NCI-H1092 (cell line): ENCODE measurements around the gene DRAM2.
A peak's percentile ranks its signal among the peaks of the same experiment; 100 is the strongest.

ENCODE experiments used
- DNase-seq: peaks from one replicate; lab custom pipeline; 2025; lab: John Stamatoyannopoulos, UW

DRAM2 gene

GRCh38 chr1:111139956-111140679 is at the start of gene DRAM2, which contains the start of gene CEPT1:
Gene DRAM2, minus strand, starts transcription at chr1:111140093. Its CDS starts 8,539 bp downstream, at chr1:111131554.
Gene CEPT1, plus strand, starts transcription at chr1:111140223. Its CDS starts 7,492 bp downstream, at chr1:111147715.
- DNase-seq = peak; percentile 93

- no peak for DNase-seq
Observed at GRCh38 chr1:111184663-111185062, 44.8 kb upstream of the DRAM2 start.

GRCh38 chr1:111183308-111184069 is 43.6 kb upstream of the DRAM2 start:
- no peak for DNase-seq

- no peak for DNase-seq
Observed at GRCh38 chr1:111182052-111182451, 42.2 kb upstream of the DRAM2 start.

GRCh38 chr1:111179968-111180533 is 40.2 kb upstream of the DRAM2 start:
- DNase-seq = no peak

GRCh38 chr1:111176678-111177077 is 36.8 kb upstream of the DRAM2 start:
- no peak for DNase-seq

GRCh38 chr1:111175349-111175748 is 35.5 kb upstream of the DRAM2 start:
- no peak for DNase-seq

- DNase-seq = no peak
Observed at GRCh38 chr1:111174070-111174469, 34.2 kb upstream of the DRAM2 start.

GRCh38 chr1:111172463-111172862 is 32.6 kb upstream of the DRAM2 start:
- DNase-seq = no peak

- DNase-seq = no peak
Observed at GRCh38 chr1:111164151-111164550, 24.3 kb upstream of the DRAM2 start.

GRCh38 chr1:111163363-111163762 is 23.5 kb upstream of the DRAM2 start:
- no peak for DNase-seq

- DNase-seq = no peak
Observed at GRCh38 chr1:111162488-111162880, 22.6 kb upstream of the DRAM2 start.

GRCh38 chr1:111161843-111162487 is 22.1 kb upstream of the DRAM2 start:
- DNase-seq = peak; percentile 3

GRCh38 chr1:111157431-111157830 is 17.5 kb upstream of the DRAM2 start:
- no peak for DNase-seq

GRCh38 chr1:111154021-111154999 is 14.4 kb upstream of the DRAM2 start:
- no peak for DNase-seq

- no peak for DNase-seq
Observed at GRCh38 chr1:111151838-111152237, 11.9 kb upstream of the DRAM2 start.

- DNase-seq = no peak
Observed at GRCh38 chr1:111148376-111148881, 8.5 kb upstream of the DRAM2 start.

GRCh38 chr1:111147948-111148347 is 8.1 kb upstream of the DRAM2 start:
- no peak for DNase-seq

GRCh38 chr1:111145963-111146768 is 6.3 kb upstream of the DRAM2 start:
- no peak for DNase-seq

- no peak for DNase-seq
Observed at GRCh38 chr1:111145542-111145941, 5.6 kb upstream of the DRAM2 start.
